GM21447 (cell line): ENCODE measurements around the gene PRKG1.

Experiments used
- ATAC-seq: cut with Tn5 transposase; IDR thresholded peaks from one replicate; pipeline ENCODE4 v1.9.1; 2021; ENCODE audit not compliant: unreplicated experiment

Gene PRKG1

DNA sequence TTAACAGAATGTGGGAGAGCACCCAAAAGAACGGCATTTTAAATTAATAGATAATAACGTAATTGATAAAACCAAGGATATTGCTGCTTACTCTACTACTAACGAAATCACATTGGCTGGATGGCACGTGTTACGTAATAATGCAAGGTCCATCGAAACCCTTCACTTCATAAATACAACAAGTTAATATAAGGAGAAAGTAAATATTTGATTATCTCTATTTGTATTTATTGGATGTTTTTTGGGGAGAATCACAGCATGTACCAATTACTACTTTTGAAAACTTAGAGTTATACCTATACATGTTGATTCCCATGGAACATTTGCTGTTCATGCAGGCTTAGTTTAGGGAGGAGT, 1.6 kb downstream of the PRKG1 start:
- no peak for ATAC-seq

DNA sequence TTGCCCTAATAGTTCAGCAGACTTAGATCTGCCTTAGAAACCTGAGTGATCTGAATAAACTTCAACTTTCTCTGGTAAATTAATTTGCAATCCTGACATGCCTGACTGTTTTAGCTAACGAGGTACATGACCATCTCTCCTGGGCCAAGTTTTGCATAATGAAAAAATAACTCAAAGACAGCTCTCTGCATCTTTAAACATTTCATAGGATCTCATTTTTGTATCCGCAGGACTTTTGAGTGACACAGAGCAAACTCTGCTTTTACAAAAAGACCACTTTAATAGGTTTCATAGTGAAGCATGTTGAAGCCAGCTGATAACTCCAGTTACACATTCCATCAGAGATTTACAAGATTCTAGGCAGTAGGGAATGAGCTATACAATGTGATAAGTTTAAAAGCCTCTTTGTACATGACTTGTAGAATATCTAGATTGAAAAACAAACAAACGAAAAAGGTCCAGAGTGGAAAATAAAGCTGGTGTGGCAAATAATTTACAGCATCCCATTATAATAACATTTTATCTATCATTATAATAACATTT, 2.1 kb downstream of the PRKG1 start:
- ATAC-seq = no peak

DNA sequence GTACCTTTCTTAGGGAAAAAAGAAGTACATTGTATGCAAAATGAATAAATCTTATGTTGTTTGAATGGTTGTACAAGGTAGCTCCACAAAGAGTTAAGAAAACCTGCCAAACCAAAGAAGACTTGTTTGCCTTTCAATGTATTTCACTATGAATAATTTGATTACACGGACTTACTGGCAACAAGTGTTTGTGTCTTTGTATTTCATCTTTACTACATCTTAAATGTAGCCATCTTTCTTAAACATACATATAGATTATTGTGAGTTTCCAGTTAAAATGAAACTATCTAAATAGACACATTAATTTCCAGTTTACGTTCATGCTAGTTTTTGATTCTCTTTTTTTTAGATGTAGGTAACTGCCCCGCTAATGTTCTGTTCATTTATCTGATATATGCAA, 2.8 kb downstream of the PRKG1 start:
- ATAC-seq = no peak

DNA sequence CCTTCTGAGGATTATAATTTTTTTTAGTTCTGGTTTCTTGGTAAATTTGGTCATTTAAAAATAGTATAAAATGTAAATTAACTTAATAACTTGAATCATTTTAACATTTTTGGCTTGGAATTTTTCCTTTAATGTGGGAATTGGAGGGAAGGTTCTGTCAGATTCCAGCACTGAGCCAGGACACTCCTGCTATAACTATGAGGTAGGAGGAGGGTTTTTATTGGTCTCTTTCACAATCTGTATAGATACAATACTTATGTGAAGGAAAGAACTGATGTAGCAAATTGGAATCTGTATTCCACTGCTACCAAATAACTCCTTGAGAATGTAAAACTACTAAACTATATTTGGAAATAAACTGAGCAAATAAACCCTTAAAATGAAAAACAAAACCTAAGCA, 3.2 kb downstream of the PRKG1 start:
- no peak for ATAC-seq

DNA sequence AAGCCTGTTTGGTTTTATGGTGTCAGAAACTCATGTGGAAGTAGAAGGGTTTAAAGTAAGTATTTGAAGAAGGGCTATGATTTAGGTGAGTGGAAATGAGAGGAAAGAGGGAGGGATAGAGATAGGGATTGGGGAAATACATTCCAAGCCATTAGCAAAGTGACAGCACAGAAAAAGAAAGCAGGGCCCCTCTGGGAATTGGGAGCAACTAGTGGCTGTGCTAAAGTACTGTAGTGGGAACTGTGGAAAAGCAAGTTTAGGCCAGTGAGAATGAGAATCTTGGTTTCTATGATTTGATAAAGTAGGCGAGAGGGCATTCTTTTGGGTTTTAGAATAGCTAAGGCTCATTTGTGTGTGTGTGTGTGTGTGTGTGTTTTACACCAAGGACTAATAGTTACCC, 5.0 kb downstream of the PRKG1 start:
- ATAC-seq = no peak

DNA sequence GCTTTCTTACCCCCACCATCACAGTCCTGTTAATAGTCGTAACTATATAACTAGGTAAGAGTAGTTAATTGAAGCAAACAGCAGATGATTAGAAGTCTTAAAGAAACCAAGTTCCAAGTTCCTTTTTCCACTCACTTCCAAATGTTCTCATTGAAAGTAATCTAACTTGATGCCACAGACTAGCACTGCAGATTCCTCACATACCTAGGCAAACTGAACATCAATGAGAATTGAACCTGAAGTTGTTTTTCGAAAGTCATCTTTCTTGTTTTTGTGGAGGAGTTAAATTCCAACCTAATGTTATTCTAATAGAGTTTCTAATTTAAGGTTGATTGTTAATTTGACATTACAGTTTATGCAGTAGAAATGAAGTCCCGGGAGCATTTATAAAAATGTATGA, 5.5 kb downstream of the PRKG1 start:
- no peak for ATAC-seq

DNA sequence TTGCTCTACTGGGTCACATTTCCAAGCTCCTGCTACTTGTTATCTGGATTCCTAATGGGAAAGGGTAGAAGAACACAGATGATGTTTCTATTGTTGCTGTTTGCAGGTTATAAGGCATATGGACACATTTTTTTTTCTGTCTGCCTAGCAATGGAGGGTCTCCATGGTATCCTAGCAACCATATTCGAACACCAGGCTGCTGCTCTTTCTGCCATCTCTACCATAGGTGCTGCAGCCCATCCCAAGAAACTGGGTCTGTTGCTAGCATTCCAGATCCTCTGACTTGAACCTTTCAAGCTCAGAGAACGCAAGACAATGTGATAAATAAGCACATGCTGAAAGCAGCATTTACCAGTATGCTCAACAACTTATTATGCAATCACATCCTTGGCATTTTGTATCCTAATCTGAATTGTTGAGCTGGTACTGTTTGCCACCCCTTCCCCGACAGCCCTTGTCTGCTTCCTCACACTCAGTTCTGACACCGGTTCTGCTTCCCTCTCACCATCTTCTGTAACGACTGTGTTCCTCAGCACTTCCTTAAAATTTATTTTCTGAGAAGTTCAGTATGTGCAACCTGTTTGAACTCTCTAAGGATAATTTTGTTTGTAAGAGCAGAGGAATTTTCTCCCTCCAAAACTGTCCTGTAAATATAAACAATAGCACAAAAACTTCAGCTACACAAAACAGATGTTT, 6.2 kb downstream of the PRKG1 start:
- no peak for ATAC-seq

DNA sequence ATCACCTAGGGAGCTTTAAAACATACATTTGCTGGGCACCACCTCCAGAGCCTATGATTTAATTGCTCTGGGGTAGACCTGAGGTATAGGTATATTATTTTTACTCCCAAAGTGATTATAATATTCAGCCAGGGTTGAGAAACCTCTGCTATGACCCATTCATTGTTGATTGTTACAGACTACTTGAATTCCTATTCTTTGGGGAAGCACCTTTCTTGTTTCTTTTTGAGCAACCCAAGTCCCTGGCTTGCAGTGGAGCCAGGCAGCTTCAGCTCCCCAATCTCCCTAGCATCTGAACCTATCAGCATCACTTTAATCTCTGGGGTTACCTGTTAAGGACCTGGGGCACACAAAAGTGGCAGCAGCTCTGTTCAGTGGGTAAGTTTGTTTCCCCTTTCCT, 8.6 kb downstream of the PRKG1 start:
- ATAC-seq = no peak

DNA sequence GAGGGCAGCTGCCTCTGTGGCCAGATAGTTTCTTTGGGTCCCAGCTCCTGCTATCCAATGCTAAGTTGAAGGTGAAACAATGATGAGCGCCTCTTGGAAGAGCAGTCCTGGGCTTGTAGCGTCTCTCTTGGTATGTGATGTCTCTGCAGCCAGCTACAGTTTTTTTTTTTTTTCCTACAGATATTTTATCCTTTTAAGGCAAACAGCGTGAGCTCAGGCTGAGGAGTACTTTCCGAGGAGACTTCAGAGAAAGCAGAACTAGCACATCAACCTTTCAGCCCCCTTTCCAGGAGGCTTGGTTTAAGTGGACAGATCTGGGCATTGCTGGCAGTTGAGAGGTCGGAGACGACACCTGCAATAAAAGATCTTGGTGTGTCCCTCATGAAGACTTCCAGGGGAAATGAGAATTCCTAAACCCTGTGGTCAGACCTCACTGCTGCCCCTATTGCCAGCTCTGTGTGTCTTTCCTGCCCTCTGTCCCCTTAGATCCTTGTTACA, 9.1 kb downstream of the PRKG1 start:
- ATAC-seq = no peak

DNA sequence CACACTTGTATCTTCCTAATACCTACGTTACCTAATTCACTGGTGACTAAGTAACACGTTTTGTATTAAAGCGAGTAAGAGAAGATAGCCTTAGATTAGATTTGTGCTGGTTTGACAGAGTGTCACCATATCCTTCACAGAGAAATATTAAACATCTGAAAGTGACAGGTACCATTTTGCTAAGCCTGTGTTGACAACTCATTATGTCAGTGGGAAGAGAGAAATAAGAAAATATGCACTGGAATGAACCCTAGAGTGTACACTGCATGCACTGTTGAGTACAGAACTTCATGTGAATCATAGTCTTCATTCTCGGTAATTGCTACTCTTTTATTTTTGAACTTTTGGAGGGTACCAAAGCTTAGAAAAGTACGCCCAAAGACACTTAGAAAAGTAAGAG, 10.9 kb downstream of the PRKG1 start:
- ATAC-seq = no peak

DNA sequence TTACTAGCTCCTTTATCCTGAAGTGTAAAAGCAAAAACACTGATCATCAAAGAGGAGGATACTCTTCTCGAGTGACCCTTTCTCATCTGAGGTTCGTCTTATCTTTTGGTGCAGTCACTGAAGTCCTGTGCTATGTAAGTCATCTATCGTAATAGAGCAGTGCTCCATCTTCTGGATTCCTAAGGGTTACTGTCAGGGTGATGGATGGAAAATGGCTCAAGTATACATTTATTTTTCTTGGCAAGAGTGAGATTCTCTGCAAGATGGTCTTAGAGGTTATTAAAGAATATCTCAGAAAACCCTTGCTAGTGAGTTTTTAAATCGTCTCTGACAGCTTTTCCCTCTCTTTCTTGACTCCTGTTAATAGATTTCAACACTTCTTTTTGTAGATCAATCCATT, 12.4 kb downstream of the PRKG1 start:
- no peak for ATAC-seq

DNA sequence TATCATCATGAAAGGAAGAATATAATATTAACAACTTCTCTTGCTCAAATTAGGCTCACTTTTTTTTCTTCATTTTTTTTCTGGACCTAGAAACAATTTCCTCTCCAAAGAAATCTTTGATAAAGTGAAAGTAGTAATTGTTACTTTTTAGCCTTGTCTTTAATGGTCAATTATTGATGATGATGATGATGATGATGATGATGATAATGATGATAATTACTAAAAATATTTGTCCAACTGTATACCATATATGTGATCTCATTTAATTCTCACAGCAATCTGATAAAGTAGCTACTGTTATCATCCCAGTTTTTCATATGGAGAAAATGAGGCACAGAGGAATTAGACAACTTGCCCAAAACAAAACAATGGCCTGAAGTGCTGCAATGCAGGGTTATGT, 12.8 kb downstream of the PRKG1 start:
- no peak for ATAC-seq

DNA sequence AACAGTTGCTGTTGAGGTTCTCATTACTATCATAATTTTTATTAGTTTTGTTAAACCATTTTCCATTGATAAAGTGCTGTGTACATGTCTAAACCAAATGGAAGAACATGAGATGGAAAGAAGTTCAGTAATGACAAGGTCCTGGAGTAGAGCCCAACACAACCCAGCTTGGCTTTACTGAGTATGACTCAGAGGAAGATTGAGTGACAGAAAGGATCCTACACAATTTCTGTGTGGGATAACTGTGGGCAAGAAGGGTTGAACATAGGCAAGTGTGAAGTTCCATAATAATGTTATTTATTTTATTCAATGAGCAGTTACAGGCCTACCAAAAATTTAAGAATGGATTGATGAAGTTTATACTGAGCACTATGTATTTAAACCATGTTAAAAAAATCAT, 15.9 kb downstream of the PRKG1 start:
- ATAC-seq = no peak

DNA sequence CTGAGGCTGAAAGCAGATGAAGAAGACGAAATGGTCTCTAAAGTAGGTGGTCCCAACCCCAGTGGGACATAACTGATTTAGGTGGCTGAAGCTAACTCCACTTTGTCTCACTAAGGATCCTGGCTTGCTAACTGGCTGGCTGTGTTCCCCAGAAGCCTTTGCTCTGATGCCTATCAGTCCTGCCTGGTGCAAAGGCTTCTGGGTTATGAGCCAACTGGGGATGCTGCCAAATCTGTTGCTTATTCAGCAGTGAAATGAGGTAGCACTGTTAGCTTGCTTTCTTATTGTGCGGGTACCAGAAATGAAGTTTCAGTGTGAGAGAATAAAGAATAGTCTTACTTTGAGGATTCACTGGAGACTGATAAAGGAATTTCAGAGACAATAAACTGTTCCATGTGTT, 18.1 kb downstream of the PRKG1 start:
- no peak for ATAC-seq

DNA sequence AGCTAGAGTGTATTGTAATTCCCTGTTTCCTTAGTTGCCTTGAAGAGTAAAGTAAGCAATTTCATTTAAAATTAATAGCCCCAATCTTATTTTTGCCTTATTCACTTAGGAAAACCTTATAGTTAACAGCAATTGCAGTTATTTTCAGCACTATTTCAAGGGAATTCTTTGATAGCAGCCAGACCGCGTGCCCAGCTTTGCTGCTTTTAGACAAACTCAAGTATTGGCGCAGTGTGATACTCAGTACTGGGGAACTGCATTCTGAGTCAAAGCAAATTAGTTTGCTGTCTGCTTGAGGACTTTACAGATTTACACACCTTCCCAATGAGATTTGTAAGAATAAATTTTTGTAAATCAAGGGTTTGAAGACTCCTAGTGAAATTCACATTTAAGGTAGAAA, 21.2 kb downstream of the PRKG1 start:
- ATAC-seq = no peak

DNA sequence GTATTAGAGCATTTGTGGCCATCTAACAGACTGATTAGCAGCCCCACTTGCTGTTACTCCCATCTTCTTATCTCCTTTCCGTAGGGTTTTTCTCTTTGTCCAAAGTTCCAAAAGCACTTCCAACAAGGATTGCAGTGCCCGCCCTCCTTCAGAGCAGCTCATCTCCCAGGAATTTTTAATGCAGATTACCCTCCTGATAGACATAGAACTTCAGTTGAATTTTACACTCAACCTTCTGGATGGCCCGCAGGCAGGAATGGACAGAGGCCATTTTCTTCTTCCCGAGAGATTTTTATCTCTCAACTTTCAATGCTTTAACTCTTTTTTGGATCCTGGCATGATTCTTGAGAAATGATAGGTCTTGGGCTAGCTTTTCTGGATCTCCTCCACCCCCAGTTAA, 23.3 kb downstream of the PRKG1 start:
- ATAC-seq = no peak

DNA sequence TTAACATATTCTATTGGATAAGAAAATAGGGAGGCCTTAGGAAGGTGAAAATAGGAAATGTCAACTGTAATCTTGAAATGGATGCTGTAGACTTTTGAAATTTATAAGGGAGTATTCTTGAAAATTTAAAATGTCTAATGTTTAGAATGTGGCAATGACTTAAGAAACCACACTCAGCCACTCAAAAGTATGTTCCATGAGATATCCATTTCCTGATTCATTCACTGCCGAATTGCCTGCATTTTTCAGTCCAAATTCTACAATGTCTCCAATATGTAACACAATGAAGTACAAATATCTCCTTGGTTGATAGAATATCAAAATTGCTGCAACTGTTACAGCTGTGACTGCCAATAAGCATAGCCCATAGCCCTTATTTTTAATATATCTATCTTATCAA, 25.9 kb downstream of the PRKG1 start:
- no peak for ATAC-seq

DNA sequence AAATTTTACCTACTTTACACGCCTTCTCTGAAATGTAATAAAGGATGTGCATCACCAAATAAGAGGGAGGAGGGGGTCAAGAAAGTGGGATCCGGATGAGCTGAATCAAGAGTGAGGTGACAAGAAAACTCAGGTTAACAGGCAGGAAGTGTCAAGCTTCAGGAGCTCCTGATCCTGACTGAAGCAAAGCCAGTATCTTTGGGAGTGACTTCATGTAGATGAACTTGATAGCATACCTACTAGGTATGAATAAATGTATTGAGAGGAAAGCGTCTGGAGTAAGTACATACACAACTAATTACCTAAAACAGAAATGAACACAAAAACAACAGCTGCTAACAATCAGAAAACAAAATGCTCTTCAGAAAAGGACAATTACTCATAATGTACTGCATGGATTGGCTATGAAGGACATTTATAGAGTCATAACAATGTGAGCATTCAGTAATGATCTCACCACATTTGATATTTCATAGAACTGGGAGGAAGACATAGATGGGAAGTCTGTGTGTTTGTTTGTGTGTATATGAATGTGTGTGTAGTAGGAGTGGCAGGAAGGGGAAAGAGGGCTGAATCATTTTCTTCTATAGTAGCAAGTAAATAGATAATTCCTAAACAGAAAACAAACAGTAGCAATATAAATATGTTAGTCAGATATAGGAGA, 29.4 kb downstream of the PRKG1 start:
- ATAC-seq = no peak

DNA sequence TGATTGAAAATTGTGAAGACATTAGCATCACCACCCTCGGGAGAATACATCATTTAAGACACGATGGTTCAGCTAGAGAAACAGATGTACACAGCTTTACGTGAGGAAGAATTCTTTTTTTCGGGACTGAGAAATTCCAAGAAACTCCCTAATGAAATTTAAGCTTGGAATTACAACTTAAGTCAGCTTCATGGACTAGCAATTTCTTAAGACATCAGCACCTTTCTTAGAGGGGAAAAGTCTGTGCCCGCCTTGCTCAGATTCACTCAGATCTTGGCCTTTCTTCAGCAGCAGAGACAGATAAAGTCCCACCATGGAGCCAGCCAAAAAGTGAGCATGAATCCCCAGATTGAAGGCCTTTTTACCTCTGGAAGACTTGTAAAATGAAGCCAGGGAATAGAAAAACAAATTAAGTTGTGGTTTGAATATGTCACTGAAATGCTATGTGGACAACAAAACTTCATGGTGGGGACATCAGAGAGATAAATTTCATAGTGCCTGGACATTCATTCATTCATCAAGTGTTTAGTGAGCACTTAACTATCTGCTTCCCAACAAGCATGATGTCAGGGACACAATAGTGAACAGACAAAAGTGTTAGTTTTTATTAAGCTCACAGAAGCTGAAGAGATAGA, 32.1 kb downstream of the PRKG1 start:
- ATAC-seq = no peak

DNA sequence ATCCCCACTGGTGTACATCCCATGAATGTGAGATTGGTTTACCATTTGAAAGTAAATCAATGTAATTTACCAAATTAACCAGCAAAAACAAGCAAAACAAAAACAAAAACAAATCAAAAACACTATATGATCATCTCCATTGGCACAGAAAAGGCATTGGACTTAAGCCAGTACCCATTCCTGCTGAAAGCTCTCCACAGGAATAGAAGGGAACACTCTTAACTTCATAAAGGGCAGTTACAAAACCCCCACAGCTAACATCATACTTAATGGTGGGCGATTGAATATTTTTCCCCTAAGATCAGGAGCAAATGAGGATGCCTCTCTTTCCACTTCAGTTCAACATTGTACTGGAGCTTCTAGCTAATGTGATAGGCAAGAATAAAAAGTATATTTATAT, 34.1 kb downstream of the PRKG1 start:
- no peak for ATAC-seq

DNA sequence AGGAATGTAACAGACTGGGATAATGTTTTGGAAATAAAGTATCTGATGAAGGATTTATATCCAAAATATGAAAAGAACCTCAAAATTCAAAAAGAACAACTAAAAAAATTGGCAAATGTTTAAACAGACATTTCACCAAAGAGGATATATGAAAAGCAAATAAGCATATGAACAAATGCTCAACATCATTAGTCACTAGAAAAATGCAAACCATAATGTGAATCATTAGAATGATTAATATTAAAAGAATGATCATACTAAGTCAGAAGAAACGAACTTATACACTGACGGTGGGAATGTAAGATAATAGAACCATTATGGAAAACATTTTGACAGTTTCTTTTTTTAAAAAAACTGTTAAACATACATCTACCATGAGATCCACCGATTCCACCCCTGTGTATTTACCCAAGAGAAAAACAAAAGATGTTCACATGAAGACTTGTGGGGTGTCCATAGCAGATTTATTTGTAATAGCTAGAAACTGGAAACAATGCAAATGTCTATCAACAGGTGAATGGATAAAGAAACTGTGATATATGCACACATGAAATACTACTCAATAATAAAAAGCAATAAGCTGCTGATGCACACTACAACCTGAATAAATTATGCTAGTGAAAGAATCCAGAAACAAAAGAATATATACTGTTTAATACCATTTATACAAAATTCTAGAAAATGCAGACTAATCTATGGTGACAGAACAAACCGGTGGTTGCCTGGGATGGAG, 35.7 kb downstream of the PRKG1 start:
- no peak for ATAC-seq

DNA sequence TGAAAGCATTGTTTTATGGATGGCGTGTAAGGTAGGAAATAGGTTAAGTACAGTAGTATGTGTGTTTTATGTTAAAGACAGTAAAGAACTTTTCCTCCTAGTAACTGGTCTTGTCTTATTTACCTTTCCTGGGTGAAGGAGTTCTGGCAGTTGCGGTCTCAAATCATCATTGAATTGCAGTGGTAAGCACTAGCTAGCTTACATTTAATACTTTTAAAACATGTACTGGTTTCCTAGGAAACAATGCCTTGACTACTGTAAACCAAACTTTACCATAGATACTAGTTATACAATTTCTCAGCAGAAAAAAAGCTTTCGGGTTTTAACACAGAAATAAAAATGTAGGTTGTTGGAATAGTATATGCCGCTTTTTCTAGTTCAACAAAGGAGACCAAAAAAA, 37.7 kb downstream of the PRKG1 start:
- no peak for ATAC-seq
